Measurements from ENCODE around the gene GRIK5.

The GRIK5 gene

DNA sequence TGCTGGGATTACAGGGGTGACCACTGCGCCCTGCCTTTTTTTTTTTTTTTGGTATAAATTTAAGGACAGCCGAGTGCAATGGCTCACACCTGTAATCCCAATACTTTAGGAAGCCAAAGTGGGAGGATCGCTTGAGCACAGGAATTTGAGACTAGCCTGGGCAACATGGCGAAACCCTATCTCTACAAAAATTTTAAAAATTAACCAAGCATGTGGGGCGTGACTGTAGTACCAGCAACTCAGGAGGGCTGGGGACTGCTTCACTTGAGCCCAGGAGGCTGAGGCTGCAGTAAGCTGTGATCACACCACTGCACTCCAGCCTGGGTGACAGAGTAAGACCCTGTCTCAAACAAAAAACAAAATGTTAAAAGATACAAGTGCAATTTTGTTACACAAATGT, 27.5 kb upstream of the GRIK5 start:
- ChIA-PET CTCF (no interaction called here), POLR2A (no interaction called here)
- no peak for TF ChIP-seq SP1 (IDR thresholded peaks at IDR 0.05)
- no peak for TF ChIP-seq CTBP1 (IDR thresholded peaks at IDR 0.05; ENCODE audit: borderline replicate concordance)
- no peak for TF ChIP-seq BHLHE40 (IDR thresholded peaks at IDR 0.05; ENCODE audit: borderline replicate concordance)
- no peak for TF ChIP-seq TARDBP (IDR thresholded peaks at IDR 0.05)
- no peak for TF ChIP-seq HDGF (IDR thresholded peaks at IDR 0.05; ENCODE audit: borderline replicate concordance)
- TF ChIP-seq L3MBTL2 (conservative IDR thresholded peaks at IDR 0.05), result no peak
- no peak for TF ChIP-seq ZNF384 (IDR thresholded peaks at IDR 0.05)
- TF ChIP-seq SUZ12 (IDR thresholded peaks at IDR 0.05), result no peak
- TF ChIP-seq FOXA1 (IDR thresholded peaks at IDR 0.05), result no peak
- TF ChIP-seq ELF4 (IDR thresholded peaks at IDR 0.05), result no peak
- TF ChIP-seq ARNT (IDR thresholded peaks at IDR 0.05), result no peak
- DNase-seq (ENCODE audit: extremely low spot score), result no peak

- TF ChIP-seq SP1 (IDR thresholded peaks at IDR 0.05), result no peak
- TF ChIP-seq L3MBTL2 (conservative IDR thresholded peaks at IDR 0.05), result no peak
- TF ChIP-seq PKNOX1 (IDR thresholded peaks at IDR 0.05), result no peak
- TF ChIP-seq LEF1 (IDR thresholded peaks at IDR 0.05; ENCODE audit: borderline replicate concordance), result no peak
- TF ChIP-seq ARNT (IDR thresholded peaks at IDR 0.05), result no peak
- no peak for TF ChIP-seq ELF4 (IDR thresholded peaks at IDR 0.05)
- no peak for TF ChIP-seq CTBP1 (IDR thresholded peaks at IDR 0.05; ENCODE audit: borderline replicate concordance)
- TF ChIP-seq HDGF (IDR thresholded peaks at IDR 0.05; ENCODE audit: borderline replicate concordance), result no peak
- no peak for TF ChIP-seq TARDBP (IDR thresholded peaks at IDR 0.05)
- no peak for TF ChIP-seq BHLHE40 (IDR thresholded peaks at IDR 0.05; ENCODE audit: borderline replicate concordance)
- no peak for TF ChIP-seq NFRKB (IDR thresholded peaks at IDR 0.05)
- no peak for TF ChIP-seq FOXK2 (IDR thresholded peaks at IDR 0.05)
- no peak for TF ChIP-seq ZNF384 (IDR thresholded peaks at IDR 0.05)
- no peak for TF ChIP-seq SUZ12 (IDR thresholded peaks at IDR 0.05)
- CTCF ChIA-PET, result interaction anchor here (0.5 kb wide), 1 partner anchor 19 kb away, joined by 3 read pairs; no protein-coding TSS in a partner anchor
- no peak for DNase-seq (ENCODE audit: extremely low spot score)
- POLR2A ChIA-PET, result no interaction called here
Measured at GRCh38 chr19:42096255-42096837, 26.3 kb upstream of the GRIK5 start.

GRCh38 chr19:42095814-42096230, 25.8 kb upstream of the GRIK5 start:
- no peak for DNase-seq (ENCODE audit: extremely low spot score)
- TF ChIP-seq L3MBTL2 (conservative IDR thresholded peaks at IDR 0.05) (no peak), FOXA1 (IDR thresholded peaks at IDR 0.05) (no peak), CTBP1 (IDR thresholded peaks at IDR 0.05; ENCODE audit: borderline replicate concordance) (no peak), FOXK2 (IDR thresholded peaks at IDR 0.05) (no peak), ARNT (IDR thresholded peaks at IDR 0.05) (no peak), LEF1 (IDR thresholded peaks at IDR 0.05; ENCODE audit: borderline replicate concordance) (no peak), TARDBP (IDR thresholded peaks at IDR 0.05) (no peak), PKNOX1 (IDR thresholded peaks at IDR 0.05) (no peak), HDGF (IDR thresholded peaks at IDR 0.05; ENCODE audit: borderline replicate concordance) (no peak), SUZ12 (IDR thresholded peaks at IDR 0.05) (no peak), NFRKB (IDR thresholded peaks at IDR 0.05) (no peak), FOXM1 (IDR thresholded peaks at IDR 0.05; ENCODE audit: borderline replicate concordance) (no peak), ELF4 (IDR thresholded peaks at IDR 0.05) (no peak), ZNF384 (IDR thresholded peaks at IDR 0.05) (no peak), SP1 (IDR thresholded peaks at IDR 0.05) (no peak), BHLHE40 (IDR thresholded peaks at IDR 0.05; ENCODE audit: borderline replicate concordance) (no peak)
- CTCF ChIA-PET, result no interaction called here
- POLR2A ChIA-PET, result no interaction called here

DNA sequence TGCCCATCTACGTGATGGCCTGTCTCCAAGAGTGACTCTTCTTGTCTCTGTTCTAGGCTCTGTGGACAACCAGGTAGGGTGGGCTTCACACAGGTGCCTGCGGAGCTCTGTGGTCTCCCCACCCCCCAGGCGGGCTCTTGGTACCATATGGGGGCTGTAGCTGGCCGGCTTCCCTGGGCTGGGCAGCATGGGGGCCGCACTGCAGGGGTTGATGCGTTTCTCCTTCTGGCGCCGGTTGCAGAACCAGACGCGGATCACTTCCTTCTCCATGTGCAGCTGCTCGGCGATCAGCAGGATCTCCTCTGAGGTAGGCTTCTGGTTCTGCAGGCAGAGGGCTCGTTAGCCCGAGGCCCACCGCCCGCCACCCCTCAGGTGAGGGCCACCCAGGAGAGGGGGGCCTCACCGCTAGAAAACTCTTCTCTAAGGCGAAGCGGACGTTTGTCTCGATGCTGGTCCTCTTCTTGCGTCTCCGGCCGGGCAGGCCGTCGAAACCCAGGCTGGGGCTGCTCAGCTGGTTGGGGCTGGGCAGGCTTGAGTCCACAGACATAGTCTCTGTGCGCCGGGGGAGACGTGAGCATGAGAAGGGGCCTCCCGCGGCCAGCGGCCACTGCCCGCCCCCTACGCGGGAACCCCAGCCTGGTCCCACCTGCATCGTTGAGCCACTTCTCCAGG, 25.3 kb upstream of the GRIK5 start:
- no peak for TF ChIP-seq PKNOX1 (IDR thresholded peaks at IDR 0.05)
- POLR2A ChIA-PET, result no interaction called here
- no peak for DNase-seq (ENCODE audit: extremely low spot score)
- CTCF ChIA-PET, result no interaction called here

DNA sequence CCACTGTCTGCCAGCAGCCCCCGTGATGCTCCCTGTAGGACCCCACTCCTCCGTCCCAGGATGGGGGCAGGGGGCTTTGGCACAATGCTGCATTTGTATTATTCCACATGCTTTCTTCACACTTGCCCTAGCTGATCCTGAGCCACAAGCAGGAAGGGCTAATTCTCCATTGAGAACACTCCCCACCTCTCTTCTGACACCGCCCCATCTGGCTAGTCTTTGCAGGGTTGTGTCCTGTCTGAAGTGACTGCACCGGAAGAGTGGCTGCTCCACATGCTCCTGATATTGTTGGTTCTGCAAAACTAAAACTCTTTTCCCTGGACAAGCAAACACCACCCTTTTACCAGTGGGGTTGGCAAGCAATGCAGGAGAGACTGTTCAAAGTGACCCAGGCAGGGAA, 23.9 kb upstream of the GRIK5 start:
- ChIA-PET CTCF (interaction anchor here (1.1 to 1.5 kb wide), 2 partner anchors 12 to 20 kb away, joined by 3 read pairs; no protein-coding TSS in a partner anchor), POLR2A (interaction anchor here (1.0 kb wide), 1 partner anchor 17 kb away, joined by 3 read pairs; no protein-coding TSS in a partner anchor)
- no peak for TF ChIP-seq SP1 (IDR thresholded peaks at IDR 0.05)
- TF ChIP-seq HDGF (IDR thresholded peaks at IDR 0.05; ENCODE audit: borderline replicate concordance), result no peak
- no peak for TF ChIP-seq L3MBTL2 (conservative IDR thresholded peaks at IDR 0.05)
- TF ChIP-seq CTBP1 (IDR thresholded peaks at IDR 0.05; ENCODE audit: borderline replicate concordance), result no peak
- TF ChIP-seq PKNOX1 (IDR thresholded peaks at IDR 0.05), result no peak
- TF ChIP-seq LEF1 (IDR thresholded peaks at IDR 0.05; ENCODE audit: borderline replicate concordance), result no peak
- TF ChIP-seq ZNF384 (IDR thresholded peaks at IDR 0.05), result no peak
- no peak for TF ChIP-seq FOXK2 (IDR thresholded peaks at IDR 0.05)
- no peak for TF ChIP-seq TARDBP (IDR thresholded peaks at IDR 0.05)
- no peak for TF ChIP-seq ARNT (IDR thresholded peaks at IDR 0.05)
- no peak for TF ChIP-seq NFRKB (IDR thresholded peaks at IDR 0.05)
- no peak for TF ChIP-seq SUZ12 (IDR thresholded peaks at IDR 0.05)
- TF ChIP-seq FOXA1 (IDR thresholded peaks at IDR 0.05), result no peak
- no peak for TF ChIP-seq FOXM1 (IDR thresholded peaks at IDR 0.05; ENCODE audit: borderline replicate concordance)
- TF ChIP-seq BHLHE40 (IDR thresholded peaks at IDR 0.05; ENCODE audit: borderline replicate concordance), result no peak
- no peak for TF ChIP-seq ELF4 (IDR thresholded peaks at IDR 0.05)
- DNase-seq (ENCODE audit: extremely low spot score), result no peak
